ENCODE measurements around the gene C1QL4.

C1QL4 gene

DNA sequence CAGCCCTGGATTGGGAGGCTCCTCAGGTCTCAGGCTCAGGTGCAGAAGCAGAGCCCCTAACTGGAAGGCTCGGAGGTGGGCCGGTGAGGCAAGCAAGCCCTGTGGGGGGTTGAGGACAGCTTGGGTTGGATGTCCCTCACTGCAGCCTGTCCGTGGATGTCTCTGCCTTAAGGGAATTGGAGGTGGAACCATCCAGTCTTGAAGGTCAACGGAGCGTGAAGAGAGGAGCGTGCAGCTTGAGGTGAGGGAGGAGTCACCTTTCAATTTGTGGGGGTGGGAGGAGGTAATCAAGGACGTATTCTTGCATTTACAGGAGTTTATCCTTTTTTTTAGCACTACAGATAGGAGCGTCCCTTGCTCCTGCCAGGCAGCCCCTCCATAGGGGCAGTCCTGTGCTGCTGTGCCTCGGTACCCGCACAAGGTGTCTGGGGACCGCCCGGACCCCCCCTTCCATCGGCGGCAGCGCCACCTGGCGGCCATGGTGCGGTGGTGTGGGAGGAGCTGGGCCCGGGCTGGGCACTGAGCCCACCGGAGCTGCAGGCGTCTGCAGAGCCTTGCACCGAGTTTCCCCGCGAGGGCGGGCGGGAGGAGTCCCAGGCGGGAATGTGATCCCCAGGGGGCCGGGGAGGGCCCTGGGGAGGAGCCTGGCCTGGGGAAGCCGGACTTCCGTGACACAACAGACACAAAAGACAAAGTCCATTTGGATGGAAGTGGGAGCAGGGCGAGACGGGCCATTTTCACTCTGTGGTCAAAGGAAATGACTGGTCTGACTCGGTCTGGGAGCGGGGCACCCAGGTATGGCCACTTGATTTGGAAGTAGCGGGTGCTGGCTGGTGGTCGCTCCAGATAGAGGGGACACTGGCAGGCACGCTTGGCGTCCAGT is 10.6 kb upstream of the C1QL4 start:
- DNase-seq (ENCODE audit: low spot score): peak; percentile 93

DNA sequence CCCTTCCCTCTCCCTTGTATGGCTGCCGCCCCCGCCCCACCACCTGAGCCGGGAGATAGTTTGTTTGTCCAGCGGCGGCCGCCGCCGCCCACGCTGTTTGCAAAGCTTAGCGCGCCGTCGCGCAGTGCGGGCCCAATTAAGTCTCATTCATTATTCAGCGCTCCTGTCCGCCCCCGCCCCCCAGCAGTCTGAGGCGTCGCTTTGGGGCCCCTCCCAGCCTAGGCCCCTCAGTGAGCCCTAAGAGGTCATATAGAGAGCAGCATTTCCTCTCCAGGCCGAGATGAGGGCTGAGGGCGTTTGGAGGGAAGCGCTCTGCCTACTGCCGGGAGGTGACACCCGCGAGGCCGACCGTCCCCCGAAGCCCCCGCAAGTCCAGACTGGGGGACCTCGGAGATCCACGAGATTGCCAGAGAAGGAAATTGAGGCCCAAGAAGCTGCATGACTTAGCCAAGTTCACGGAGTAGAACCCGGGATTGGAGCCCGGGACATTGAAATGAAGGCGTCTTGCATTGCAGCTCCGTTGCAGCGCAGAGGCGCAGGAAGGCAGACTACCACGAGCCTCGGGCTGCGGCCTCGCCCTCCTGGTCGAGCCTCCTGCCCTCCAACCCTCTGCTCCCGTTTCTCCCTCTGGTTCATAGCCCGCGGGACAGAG is 9.8 kb upstream of the C1QL4 start, which contains the start of gene DNAJC22:
Gene DNAJC22 (plus strand): TSS at position 230 of the 652 bp plus-strand sequence. CDS start 1,985 bp downstream, outside the sequence.
- DNase-seq (ENCODE audit: low spot score): no peak

DNA sequence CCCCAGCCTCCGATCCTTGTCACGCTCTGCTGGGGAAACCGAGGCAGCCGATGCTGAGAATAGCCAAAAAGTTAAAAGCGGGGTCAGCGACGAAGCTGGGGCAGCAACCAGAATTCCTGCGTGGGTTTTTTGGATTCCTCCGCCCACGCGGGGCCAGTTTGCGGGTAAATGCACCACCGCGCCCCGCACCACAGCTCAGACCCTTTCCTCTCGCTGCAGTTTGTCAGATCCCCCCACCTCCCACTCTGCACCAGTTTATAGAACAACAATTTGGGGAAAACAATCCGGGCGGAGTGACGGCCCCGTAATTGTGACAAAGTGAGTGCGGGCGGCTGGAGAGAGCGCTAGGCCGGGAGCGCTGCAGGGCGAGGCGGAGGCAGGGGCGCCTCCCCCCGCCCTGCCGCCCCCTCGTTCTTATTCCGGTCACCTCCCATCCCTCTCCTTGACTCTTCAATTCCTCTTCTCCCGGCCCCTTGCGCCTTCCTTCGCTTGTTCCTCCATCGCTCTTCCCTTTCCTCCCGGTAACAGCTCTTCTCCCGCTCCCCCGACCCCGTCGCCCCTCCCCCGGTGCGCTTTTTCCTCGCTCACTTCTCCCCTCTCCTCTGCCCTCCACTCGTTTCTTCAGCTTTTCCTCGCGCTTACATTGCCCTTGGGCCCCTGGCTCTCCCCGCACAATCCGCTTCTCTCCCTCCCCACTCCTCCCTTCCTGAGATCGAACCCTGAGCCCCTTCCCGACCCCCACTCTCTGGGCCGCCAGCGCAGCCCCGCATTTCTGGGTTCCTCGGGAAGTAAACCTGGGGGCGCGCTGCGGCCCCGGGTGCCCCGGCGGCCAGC is 9.1 kb upstream of the C1QL4 start:
- no peak for DNase-seq (ENCODE audit: low spot score)

DNA sequence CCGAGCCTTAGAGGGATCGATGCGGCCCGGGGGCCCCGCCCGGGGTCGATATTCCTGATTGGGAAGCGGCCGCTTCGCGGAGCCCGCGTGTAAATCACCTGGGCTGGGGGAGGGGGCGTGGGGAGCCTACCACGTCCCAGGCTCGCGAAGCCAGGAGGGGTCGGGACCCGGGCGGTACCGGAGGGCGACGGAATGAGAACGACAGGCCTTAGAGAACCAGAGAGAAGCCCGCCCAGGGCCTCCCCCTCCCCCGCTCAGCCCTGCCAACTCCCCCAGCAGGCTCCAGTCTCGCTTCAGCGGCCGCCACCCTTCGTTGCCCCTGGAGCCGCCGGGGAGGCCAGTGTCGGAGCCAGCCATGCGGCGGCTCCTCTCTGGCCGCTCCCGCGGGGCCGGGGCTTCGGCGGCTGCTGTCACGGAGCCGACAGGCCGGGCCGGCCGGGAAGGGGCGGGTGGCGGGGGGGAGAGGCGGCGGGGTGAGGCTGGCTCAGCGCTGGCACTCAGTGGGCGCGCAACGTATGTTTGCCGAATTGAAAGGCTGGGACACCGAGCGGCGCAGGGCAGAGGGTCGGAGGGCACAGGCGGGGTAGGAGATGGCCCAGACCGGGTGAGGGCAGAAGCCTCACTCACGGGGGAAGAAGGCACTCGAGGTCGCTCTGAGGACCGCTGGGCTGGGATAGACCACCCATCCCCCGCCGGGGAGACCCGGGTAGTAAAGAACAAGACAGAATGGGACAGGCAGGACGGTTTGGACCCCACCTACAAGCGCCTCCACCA is 8.2 kb upstream of the C1QL4 start:
- peak; percentile 77 for DNase-seq (ENCODE audit: low spot score)

DNA sequence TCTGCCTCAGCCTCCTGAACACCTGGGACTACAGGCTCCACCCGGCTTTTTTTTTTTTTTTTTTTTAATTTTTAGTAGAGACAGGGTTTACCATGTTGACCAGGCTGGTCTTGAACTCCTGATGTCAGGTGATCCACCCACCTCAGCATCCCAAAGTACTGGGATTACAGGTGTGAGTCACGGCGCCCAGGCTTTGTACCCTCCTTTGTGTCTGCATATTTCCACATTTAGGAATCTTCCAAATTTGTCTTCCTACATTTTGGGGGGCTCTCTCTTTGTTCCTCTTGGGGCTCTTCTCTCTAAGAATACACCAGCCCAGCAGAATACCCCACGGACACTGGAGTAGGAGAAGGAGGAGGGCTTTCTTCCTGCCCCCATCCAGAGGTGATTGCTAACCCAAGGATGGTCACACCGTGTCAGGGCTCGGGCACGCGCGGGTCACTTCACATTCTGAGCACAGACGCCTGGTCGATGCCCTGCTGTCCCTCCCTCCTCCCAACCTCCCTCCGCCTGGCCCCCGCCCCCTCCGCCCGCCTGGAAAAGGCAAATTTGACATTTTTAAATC is 7.6 kb upstream of the C1QL4 start:
- DNase-seq (ENCODE audit: low spot score): no peak

DNA sequence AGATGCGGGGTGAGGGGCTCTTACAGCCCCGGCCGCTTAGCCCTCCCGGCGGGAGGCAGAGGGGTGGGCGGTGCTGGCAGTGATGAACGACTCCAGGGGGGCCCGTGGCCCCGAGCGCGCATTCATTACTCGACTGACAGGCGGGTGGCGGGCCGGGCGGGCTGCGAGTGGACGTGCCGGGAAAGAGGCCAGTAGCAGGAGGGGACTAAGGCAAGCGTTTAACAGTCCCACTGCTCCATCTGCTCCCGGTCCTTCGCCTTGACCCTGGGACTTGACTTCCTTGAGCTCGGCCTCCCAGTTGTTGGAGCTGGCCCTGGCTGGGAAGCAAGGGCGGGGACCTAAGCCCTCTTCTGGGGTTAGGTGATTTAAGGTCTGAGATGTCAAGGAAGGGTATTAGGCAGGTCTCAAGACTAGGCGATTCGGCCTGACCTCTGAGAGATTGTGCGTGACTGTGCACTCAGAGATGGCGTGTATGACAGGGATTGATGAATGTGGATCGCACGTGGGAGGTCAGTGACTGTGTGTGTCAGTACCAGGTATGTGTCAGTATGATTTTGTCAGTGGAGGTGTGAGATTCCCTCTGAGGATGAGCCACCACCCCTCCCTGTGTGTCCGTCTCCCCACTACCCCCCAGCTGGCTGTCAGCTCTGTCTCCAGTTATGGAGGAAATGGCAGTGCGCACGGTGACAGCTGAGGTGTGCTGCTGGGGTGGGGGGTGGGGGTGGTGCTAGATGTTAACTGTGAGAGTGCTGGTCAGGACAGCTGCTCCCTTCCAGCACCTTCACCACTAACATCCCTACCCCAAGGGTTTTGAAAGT is 6.1 kb upstream of the C1QL4 start:
- no peak for DNase-seq (ENCODE audit: low spot score)

DNA sequence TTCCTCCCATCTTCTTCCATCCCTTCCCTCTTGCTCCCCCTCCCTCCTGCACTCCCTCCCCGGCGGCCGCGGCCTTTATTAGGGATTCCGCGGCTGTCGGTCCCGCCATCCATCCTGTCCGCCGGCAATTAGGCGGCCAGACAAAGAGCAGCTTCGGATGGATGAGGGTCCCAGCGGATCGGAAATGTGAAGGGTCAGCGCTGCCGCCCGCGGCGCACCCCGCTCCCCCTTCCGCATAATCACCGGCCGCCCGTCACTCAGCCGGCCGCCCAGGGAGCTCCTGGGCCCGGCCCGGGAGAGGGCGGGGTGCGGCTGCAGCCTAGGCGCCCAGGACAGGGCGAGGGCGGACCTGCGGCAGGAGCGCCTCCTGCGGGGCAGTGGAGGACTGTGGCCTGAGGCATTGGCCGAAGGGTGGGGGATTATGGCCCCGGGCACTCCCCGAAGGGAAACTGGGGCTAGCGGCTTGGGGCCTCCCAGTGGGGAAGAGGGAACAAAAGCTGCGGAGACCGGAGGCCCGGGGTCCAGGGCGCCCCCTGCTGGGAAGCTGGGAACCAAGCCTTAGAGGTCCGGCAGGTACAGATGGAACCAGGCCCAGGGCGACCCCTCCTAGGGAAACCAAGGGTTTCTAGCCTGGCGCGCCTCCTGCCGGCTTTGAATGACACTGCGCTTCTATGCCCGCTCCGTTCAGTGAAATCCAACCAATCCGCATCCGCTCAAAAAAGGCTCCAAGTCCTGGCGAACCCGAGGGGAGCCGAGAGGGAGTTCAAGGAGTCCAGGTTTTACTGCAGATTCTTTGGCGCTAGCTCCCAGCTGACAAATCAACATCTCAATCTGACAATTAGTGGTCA is 5.3 kb upstream of the C1QL4 start:
- peak; percentile 89 for DNase-seq (ENCODE audit: low spot score)

DNA sequence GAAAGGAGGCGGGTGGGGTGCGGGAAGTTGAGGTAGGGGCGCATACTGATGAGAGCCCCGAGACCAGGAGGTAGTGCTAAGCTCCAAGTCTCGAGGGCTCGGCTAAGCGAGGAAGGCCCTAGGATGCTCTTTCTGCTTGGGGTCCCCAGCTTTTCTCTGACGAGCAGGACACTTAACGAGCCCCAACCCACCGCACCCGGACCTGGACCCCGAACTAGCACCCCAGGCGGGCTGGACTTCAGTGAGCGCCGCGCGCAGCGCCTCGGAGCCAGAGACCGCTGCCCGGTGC is 4.7 kb upstream of the C1QL4 start:
- no peak for DNase-seq (ENCODE audit: low spot score)

DNA sequence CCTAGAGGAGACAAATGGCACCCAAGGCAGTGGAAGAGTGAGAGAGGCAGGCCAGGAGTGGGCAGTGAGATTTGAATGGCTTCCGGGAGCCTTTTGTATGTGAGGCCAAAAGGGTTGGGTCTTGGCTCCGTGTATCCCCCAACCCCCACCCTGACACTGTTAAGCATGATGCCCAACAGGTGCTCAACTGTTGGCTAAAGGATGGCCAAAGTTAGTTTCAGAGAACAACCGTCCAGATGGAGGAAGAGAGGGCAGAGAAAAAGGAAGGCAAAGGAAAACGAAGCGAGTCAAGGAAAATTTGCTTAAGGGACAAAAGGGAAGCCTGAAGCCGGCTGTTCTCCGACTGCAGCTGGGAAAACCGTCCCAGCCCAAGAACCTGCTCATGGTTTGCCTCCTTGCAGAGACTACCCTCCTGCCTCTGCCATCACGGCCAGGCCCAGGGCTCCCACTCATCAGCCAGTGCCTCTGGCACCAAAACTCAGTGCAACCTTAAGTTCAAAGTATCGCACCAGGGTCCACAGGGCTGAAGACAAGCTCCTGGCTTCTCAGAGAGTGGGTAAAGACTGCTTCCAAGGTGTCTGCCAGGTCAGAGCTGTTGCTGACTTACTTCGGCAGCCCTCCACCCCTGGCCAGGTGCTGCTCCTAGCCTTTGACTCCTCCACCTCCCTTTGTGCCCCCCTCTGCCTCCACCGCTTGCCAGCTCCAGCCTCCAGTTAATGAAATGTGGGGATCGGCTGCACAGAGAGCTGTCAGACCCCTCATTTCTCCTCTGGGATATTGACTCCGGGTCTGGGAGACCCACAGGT is 4.2 kb upstream of the C1QL4 start:
- no peak for DNase-seq (ENCODE audit: low spot score)

DNA sequence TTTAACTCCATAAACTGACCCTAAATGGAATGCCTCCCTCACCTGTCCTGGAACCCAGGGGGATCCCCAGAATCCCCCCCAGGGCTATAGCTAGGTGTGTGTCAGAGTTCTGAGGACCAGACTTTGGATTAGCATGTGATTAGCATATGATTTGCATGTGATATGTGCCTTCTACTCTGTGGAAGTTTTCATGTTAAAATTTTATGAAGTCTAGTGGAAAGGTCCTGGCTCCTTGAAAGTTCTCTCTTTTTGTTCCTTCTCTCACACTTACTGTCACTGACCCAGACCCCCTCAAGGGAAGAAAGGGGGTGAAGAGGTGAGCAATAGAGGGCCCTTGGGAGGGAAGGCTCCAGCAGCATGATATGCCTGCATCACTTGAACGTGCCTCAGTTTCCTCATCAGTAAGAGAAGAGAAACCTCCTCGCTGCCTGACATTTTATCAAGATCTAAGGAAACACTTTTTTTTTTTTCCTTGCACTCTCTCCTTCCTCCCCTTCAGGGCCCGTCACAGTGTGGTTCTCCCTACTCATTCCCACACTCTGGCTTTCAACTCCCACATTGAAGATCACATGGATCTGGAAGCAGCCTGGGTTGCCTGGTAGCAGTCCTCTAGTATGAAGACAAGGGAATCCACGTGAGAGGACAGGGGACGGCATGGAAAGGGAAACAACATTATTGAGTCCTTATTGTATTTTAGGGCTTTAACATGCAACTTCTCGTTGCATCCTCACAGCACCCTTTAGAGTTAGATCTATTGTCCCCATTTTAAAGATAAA is 3.3 kb upstream of the C1QL4 start:
- no peak for DNase-seq (ENCODE audit: low spot score)

DNA sequence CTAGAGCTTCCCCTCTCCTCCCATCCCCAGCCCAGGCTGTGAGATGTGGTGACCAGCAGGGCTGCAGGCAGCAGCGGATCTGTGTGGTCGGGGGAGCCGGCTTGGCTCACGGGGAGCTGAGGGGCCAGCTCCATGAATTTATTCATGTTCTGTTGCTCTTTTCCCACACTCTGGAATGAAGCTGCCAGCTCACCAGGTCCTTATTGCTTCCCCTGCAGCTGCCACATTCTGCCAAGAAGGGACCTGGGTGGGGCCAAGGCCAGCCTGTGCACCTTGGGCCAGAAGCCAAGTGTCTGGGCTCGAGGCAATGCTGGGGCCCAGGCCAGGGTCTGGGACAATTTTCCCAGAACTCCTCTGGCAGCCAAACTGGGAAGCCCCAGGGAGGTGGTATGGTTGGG is 2.5 kb upstream of the C1QL4 start:
- no peak for DNase-seq (ENCODE audit: low spot score)

DNA sequence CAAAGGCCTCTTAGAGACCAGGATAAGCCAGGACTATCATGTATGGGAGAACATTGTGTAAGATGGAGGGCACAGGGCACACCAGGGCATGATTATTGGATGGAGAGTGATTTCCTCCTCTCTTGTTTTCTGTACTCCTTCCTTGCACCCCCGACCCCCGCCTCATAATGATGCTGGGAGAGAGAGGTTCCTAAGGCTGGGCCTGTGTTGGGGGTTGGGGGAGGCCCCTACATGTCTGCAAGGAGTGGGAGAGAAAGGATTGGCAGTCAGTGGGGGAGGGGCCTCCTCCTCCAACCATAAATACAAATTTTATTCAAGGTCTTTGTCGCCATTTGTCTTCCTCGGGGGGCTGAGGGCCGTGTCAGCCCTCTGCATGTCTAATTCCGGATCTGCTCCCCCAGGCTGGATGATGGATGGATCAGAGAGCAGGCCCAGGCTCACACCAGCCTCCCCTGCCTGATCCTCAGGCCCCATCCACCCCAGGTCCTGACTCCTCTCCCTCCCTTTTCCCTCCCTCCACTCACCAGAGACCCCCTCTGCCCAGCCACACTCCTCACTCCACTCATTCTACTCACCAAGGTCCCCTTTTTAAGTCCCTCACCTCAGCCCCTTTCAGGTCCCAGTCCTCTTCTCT is 2.0 kb upstream of the C1QL4 start:
- no peak for DNase-seq (ENCODE audit: low spot score)

DNA sequence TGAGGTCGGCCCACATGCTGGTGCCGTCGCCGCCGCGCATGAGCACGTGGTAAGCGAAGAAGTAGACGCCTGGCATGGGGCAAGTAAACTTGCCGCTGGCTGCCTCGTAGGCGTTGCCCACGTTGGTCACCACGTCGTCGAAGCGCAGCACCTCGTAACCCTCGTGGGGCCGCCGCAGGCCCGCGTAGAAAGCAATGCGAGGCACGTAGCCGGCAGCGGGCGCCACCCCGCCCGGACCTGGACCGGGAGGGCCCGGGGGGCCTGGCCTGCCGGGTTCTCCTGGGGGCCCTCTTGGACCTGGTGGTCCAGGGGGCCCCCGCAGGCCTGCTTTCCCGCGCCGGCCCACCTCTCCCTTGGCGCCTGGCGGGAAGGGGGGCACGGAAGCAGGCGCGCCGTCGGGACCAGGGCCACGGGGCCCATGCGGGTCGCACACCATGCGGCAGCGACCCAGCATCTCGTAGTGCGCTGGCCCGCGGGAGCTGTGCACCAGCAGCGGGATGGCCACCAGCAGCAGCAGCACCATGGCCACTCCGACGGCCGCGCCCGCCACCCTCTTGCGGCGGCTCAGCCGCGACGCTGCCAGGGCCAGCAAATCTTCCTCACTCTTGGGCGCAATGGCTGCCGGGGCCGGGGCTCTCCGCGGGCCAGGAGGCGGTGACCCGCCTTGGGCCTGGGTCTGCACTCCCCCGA is 888 bp downstream of the C1QL4 start:
- DNase-seq (ENCODE audit: low spot score): no peak

DNA sequence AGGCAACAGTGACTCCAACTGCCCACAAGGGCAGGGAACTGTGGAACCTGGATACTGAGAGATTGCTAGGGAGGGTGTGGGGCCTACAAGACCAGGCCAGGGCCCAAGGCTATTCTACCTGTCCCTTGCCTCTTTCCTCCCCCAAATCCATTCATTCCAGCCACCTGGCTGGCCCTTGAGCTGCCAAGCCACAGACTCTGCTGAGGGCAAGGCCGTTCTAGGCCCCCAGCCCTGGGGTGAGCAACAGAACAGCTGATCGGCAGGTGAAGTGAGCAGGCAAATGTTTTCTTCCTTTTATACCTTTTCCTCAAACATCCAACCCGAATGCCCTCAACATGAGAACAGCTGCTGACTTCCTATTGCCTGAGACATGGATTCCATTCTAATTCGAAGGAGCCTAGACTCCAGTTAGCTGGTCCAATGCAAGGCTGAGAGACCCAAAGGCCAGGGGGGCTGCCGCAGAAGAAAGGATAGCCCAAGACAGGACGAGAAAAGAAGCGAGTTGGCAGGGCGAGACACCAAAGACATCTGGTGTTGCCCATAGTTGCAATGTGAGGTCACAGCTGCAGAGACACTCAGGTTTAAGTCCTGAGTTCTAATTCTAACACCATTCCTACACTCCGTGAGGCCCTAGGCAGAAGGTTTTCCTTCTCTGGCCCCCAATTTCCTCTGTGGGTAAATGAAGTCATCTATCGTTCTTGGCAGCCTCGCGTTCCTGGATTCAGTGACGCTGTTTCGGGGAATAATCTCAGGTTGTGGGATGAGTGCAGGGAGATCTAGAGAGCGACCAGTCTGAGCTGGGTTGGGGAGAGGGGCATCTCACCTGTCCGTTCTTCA is 1.7 kb downstream of the C1QL4 start:
- no peak for DNase-seq (ENCODE audit: low spot score)

DNA sequence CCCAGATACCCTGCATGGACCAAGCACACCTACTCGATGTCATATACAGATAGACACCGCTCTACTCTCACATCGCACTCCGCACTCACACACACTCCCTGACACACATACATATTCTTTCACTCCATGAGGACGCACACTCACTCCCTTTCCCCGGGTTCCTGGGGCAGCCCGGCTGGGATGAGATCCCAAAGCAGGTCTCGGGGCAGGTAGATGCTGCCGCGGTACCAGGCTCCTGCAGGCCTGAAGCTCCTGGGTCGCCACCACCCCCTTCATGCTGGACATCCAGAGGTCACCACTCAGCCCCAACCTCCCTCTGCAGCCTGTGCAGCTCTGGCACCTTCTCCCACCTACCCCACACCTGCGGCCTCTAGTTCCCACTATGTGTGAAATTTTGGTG is 2.3 kb downstream of the C1QL4 start:
- no peak for DNase-seq (ENCODE audit: low spot score)

DNA sequence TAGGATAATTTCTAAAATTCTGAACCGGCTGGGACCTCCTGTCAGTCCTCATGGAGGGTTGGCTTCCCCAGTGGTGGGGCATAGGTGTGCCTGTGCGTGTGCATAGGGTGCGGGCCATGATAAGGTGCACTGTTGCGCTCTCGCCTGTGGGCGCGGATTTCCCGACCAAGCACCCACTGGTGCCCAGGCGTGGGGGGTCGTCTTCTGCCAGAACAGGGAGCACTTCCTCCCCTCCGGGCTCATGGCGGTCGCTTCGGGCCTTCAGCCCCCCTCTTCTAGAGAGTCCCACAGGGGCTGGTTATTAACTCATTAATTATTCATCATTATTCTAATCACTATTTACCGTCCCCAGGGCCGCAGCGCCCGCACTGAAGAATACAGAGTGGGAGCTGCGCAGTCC is 2.8 kb downstream of the C1QL4 start:
- no peak for DNase-seq (ENCODE audit: low spot score)
